A549 treated with Mapracorat at 1 μM for 4 hours (cell line): ENCODE data around the gene MUC5AC. TPM values are rescaled to one million over a fixed set of nuclear protein-coding genes. Genes with fewer than 3 reads are reported as not detected.

Experiments used
- total RNA-seq: library from RNA; stranded (reverse); fragments of 200-300 nt; extraction: Qiagen RNA extraction; gene quantifications from 5 replicates; pipeline ENCODE4 v1.2.3, GENCODE V29; 2022

Gene MUC5AC, protein sequence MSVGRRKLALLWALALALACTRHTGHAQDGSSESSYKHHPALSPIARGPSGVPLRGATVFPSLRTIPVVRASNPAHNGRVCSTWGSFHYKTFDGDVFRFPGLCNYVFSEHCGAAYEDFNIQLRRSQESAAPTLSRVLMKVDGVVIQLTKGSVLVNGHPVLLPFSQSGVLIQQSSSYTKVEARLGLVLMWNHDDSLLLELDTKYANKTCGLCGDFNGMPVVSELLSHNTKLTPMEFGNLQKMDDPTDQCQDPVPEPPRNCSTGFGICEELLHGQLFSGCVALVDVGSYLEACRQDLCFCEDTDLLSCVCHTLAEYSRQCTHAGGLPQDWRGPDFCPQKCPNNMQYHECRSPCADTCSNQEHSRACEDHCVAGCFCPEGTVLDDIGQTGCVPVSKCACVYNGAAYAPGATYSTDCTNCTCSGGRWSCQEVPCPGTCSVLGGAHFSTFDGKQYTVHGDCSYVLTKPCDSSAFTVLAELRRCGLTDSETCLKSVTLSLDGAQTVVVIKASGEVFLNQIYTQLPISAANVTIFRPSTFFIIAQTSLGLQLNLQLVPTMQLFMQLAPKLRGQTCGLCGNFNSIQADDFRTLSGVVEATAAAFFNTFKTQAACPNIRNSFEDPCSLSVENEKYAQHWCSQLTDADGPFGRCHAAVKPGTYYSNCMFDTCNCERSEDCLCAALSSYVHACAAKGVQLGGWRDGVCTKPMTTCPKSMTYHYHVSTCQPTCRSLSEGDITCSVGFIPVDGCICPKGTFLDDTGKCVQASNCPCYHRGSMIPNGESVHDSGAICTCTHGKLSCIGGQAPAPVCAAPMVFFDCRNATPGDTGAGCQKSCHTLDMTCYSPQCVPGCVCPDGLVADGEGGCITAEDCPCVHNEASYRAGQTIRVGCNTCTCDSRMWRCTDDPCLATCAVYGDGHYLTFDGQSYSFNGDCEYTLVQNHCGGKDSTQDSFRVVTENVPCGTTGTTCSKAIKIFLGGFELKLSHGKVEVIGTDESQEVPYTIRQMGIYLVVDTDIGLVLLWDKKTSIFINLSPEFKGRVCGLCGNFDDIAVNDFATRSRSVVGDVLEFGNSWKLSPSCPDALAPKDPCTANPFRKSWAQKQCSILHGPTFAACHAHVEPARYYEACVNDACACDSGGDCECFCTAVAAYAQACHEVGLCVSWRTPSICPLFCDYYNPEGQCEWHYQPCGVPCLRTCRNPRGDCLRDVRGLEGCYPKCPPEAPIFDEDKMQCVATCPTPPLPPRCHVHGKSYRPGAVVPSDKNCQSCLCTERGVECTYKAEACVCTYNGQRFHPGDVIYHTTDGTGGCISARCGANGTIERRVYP (N-terminal part only)
- 1.1 to 2.7 TPM (median 1.8 TPM) in 5 replicates for total RNA-seq

GRCh38 chr11:1157645-1158591 is at the start of gene MUC5AC:
MUC5AC (plus strand) TSS chr11:1157953; CDS start chr11:1158000, 47 bp downstream.

GRCh38 chr11:1222491-1223345 is 65.0 kb downstream of the MUC5AC start, which contains the start of gene MUC5B:
MUC5B (plus strand) TSS chr11:1223066; CDS start chr11:1223124, 58 bp downstream.

Other genes with a start within 250 kb of the MUC5AC start
- gene CHID1, start 247.1 kb upstream of the MUC5AC start, total RNA-seq: 71.0 to 76.7 TPM (median 73.6 TPM) in 5 replicates
- 32.5 to 39.1 TPM (median 37.7 TPM) in 5 replicates for gene AP2A2, start 232.1 kb upstream of the MUC5AC start, total RNA-seq
- gene MUC6, start 121.2 kb upstream of the MUC5AC start, total RNA-seq: 0.01 to 0.02 TPM in 2 of 5 replicates, not detected in the others
- gene MUC2, start 83.1 kb upstream of the MUC5AC start, total RNA-seq: 0.06 to 0.23 TPM (median 0.11 TPM) in 5 replicates
- 1.5 to 4.9 TPM (median 2.8 TPM) in 5 replicates for gene MUC5B, start 65.1 kb downstream of the MUC5AC start, total RNA-seq
- gene TOLLIP, start 151.7 kb downstream of the MUC5AC start, total RNA-seq: 38.3 to 56.9 TPM (median 53.5 TPM) in 5 replicates
- gene BRSK2, start 232.0 kb downstream of the MUC5AC start, total RNA-seq: 4.5 to 7.8 TPM (median 6.3 TPM) in 5 replicates